Fibroblast of pulmonary artery (primary cell): ENCODE measurements around the gene RGS2.

Experiments
- DNase-seq: peaks from one replicate; pipeline ENCODE4 v3.0.0-alpha.2; 2010; ENCODE audit warnings: low read depth
- H3K4me3 ChIP-seq: replicated peaks from 2 replicates; pipeline ENCODE4 v1.5.1; 2011; ENCODE audit warnings: low read depth, mild to moderate bottlenecking, control low read depth, low read length, moderate library complexity
- TF ChIP-seq, protein P1 (sequence below): IDR thresholded peaks from 2 replicates; pipeline ENCODE4 v1.5.1; 2011; ENCODE audit warnings: mild to moderate bottlenecking, control low read depth, low read length, inconsistent platforms; ENCODE audit errors: missing control alignments

RGS2 gene

DNA sequence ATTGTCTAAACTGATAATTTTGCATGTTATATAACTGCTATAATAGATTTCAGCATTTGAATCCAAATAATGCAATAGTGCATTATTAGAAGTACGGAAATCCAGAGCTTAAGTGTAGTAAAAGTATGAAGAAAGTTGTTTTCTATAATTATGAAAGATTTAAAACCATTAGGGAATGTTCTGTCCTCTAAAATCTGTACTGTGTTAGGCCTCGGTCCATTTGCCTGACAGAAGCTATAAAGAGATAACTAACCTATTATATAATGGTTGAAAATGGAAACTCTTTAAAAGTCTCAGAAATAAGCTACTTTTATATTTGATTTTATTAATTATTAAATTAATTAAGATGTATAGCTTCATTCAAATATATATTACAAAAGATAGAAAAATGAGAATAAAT lies 16.2 kb upstream of the RGS2 start:
- no peak for DNase-seq
- no peak overlapping the region for H3K4me3 ChIP-seq
- TF ChIP-seq, protein P1, sequence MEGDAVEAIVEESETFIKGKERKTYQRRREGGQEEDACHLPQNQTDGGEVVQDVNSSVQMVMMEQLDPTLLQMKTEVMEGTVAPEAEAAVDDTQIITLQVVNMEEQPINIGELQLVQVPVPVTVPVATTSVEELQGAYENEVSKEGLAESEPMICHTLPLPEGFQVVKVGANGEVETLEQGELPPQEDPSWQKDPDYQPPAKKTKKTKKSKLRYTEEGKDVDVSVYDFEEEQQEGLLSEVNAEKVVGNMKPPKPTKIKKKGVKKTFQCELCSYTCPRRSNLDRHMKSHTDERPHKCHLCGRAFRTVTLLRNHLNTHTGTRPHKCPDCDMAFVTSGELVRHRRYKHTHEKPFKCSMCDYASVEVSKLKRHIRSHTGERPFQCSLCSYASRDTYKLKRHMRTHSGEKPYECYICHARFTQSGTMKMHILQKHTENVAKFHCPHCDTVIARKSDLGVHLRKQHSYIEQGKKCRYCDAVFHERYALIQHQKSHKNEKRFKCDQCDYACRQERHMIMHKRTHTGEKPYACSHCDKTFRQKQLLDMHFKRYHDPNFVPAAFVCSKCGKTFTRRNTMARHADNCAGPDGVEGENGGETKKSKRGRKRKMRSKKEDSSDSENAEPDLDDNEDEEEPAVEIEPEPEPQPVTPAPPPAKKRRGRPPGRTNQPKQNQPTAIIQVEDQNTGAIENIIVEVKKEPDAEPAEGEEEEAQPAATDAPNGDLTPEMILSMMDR: no peak

DNA sequence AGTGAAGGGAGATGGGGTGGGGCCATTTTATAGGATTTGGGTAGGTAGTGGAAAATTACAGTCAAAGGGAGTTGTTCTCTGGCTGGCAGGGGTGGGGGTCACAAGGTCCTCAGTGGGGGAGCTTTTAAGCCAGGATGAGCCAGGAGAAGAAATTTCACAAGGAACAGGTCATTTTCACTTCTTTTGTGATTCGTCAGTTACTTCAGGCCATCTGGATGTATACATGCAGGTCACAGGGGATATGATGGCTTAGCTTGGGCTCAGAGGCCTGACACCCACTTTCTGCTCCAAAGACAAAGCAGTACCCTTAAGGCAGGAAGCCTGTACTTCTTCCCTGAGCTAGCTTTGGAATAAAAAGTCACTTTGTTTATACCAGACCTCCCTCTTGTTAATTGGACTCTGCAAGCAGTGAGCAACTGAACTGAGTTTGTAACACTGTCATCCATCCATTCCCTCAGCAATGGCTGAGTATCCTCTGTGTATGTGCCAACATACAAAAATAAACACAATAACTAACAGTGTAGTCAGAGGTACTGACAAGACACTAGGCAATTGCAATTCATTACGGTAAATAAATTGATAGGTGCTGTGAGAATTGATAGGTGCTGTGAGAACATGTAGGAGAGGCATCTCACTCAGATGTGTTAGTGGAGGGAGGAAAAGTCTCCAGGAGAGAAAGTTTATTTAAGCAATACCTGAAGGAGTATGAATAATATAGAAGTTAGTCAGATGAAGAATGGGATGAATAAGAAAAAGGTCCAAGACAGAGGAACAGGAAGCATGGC lies 14.7 kb upstream of the RGS2 start:
- TF ChIP-seq, protein P1: no peak
- no peak for DNase-seq
- H3K4me3 ChIP-seq: no peak overlapping the region

DNA sequence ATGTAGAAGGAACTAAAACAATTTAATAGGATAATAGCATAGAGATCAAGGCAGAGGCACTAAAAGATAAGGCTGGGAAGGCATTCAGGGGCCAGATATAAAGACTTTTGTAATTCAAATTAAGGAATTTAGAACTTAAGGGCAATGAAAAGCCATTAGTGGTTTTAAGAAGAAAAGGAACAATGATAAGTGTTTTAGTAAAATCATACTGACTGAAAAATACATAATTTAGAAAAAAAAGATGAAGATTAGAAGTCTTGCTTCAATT lies 14.1 kb upstream of the RGS2 start:
- TF ChIP-seq, protein P1: no peak
- no peak for DNase-seq
- no peak overlapping the region for H3K4me3 ChIP-seq

DNA sequence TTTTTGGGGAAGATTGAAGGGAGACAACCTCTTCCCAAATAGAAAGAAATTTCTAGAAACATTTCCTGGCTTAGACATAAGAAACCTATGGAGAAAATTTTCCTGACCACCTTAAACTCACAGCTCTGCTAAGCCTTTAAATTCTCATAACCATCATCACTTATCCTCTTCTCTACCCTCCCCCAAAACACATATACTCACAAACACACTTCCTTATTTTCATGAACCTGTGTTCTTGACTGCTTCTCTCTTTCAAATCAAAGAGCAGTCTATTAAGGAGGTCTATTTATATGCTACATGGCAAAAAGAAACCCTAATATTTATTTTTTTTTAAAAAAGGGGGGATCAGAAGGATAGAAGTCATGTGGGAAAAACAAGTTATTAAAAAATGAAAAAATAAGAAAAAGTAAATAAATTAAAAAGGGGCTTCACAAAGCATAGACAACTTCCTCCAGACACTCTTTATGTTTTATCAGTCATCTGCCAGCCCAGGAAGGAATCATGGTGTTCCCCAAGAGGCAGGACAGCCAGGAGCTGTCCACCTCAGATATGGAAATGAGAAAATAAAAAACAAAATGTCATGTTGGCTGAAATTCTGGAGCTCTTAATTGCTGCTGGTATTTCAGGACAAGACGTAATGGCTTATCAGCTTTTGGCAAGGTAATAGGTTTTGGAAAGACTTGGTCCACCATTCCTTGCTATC lies 12.8 kb upstream of the RGS2 start:
- H3K4me3 ChIP-seq: no peak overlapping the region
- DNase-seq: no peak
- TF ChIP-seq, protein P1: no peak

DNA sequence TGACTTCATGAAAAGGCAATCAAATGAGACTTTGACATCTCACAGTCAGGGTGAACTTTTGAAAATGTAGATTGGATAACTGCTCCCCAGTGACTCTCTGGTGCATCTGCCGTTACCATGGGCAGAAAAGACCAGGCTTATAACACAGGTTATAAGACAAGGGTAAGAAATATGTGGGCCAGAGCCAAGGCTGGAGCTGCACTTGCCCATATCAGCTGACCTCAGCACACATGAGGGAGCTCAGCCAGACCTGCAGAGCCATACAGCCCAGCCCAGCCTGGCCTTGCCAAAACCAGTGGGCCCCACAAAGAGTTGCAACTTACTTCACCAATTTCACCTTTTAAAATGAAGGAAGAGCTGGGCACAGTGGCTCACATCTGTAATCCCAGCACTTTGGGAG lies 11.7 kb upstream of the RGS2 start:
- DNase-seq: no peak
- H3K4me3 ChIP-seq: no peak overlapping the region
- TF ChIP-seq, protein P1: no peak

DNA sequence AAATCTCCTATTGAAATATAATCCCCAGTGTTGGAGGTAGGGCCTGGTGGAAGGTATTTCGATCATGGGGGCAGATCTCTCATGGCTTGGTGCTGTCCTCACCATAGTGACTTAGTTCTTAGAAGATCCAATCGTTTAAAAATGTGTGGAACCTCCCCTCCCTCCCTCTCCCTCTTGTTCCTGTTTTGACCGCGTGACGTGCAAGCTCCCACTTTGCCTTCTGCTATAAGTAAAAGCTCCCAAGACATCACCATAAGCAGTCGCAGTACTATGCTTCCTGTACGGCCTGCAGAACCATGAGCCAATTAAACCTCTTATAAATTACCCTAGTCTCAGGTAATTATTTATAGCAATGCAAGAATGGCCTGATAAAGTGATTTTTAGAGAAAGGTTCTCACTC lies 10.9 kb upstream of the RGS2 start:
- H3K4me3 ChIP-seq: no peak overlapping the region
- no peak for DNase-seq
- TF ChIP-seq, protein P1: no peak

DNA sequence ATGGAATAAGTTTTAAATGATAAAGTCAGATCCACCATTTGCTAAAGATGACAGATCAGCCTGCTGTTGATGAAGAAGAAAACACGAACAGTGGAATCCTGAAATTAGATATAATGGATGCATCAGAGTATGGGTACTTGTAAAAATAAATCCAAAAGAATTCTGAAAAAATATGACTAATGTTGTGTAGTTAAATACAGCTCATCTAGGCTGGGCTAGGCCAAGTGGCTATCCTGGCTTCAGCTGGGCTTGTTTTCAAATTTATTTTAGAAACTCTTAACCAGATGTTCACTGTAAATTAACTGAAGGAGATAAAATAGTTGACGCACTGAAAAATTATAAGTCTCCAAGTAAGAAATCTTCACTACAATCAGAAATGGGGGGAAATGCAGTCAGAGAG lies 7.4 kb upstream of the RGS2 start:
- TF ChIP-seq, protein P1: no peak
- no peak for DNase-seq
- no peak overlapping the region for H3K4me3 ChIP-seq
